GM23338 (cell line): Measurements from ENCODE around the gene UVRAG. TPM values are rescaled to one million over a fixed set of nuclear protein-coding genes. Genes with fewer than 3 reads are reported as not detected.

Source experiments
- ATAC-seq: fragments of 200-7000 bp; cut with Tn5 transposase; 3 replicates; pipeline ENCODE4 v1.9.1; 2020
- DNase-seq: peaks from one replicate; pipeline ENCODE4 v3.0.0-alpha.2; 2015; ENCODE audit warnings: low spot score
- H2AFZ ChIP-seq: fragments of 200-600 bp; sonication (generic); 2 replicates; pipeline ENCODE4 v1.8.0; 2016; ENCODE audit warnings: antibody characterized with exemption, mild to moderate bottlenecking, moderate library complexity
- H3F3A ChIP-seq: fragments of 200-600 bp; sonication (generic); replicated peaks from 2 replicates; pipeline ENCODE4 v1.8.0; 2017; ENCODE audit warnings: antibody characterized with exemption, mixed run types, low read depth
- H3K27ac ChIP-seq: fragments of 200-600 bp; sonication (generic); 2 replicates; pipeline ENCODE4 v1.6.1; 2016; ENCODE audit warnings: low read depth
- H3K27me3 ChIP-seq: fragments of 200-600 bp; sonication (generic); 2 replicates; pipeline ENCODE4 v1.8.0; 2016; ENCODE audit warnings: mild to moderate bottlenecking, mixed run types, moderate library complexity; ENCODE audit not compliant: insufficient read depth
- H3K36me3 ChIP-seq: fragments of 200-600 bp; sonication (generic); 2 replicates; pipeline ENCODE4 v1.8.0; 2016; ENCODE audit warnings: mild to moderate bottlenecking; ENCODE audit not compliant: insufficient read depth
- H3K4me1 ChIP-seq: fragments of 200-600 bp; sonication (generic); 2 replicates; pipeline ENCODE4 v1.8.0; 2016; ENCODE audit warnings: mild to moderate bottlenecking, moderate library complexity; ENCODE audit not compliant: insufficient read depth
- H3K4me2 ChIP-seq: fragments of 200-600 bp; sonication (generic); 2 replicates; pipeline ENCODE4 v1.7.1; 2017; ENCODE audit warnings: mixed run types
- H3K4me3 ChIP-seq: fragments of 200-600 bp; sonication (generic); 2 replicates; pipeline ENCODE4 v1.6.1; 2016; ENCODE audit warnings: mixed run types
- H3K79me2 ChIP-seq: fragments of 200-600 bp; sonication (generic); replicated peaks from 2 replicates; pipeline ENCODE4 v1.8.0; 2017; ENCODE audit warnings: mild to moderate bottlenecking; ENCODE audit not compliant: insufficient read depth
- H3K9me2 ChIP-seq: fragments of 200-600 bp; sonication (generic); 2 replicates; pipeline ENCODE4 v1.8.0; 2017; ENCODE audit not compliant: insufficient read depth
- H4K20me1 ChIP-seq: fragments of 200-600 bp; sonication (generic); replicated peaks from 2 replicates; pipeline ENCODE4 v1.8.0; 2017; ENCODE audit warnings: mild to moderate bottlenecking; ENCODE audit not compliant: insufficient read depth
- H3K27ac Mint-ChIP-seq: 2 replicates; pipeline ENCODE4 v1.8.0; 2020; ENCODE audit warnings: inconsistent platforms, mild to moderate bottlenecking, moderate library complexity, mixed read lengths
- H3K27me3 Mint-ChIP-seq: 3 replicates; pipeline ENCODE4 v1.8.0; 2022; ENCODE audit warnings: low read depth, mild to moderate bottlenecking, moderate library complexity, mixed read lengths, inconsistent platforms; ENCODE audit not compliant: insufficient read depth, poor library complexity
- H3K36me3 Mint-ChIP-seq: 3 replicates; pipeline ENCODE4 v1.8.0; 2021; ENCODE audit warnings: low read depth, mild to moderate bottlenecking, inconsistent platforms, moderate library complexity, mixed read lengths
- H3K4me1 Mint-ChIP-seq: 3 replicates; pipeline ENCODE4 v1.8.0; 2020; ENCODE audit warnings: mild to moderate bottlenecking, inconsistent platforms, mixed read lengths
- H3K4me3 Mint-ChIP-seq: 3 replicates; pipeline ENCODE4 v1.8.0; 2021; ENCODE audit warnings: moderate library complexity, mild to moderate bottlenecking, inconsistent platforms, mixed read lengths
- H3K9me3 Mint-ChIP-seq: 3 replicates; pipeline ENCODE4 v1.8.0; 2020; ENCODE audit warnings: moderate library complexity, mild to moderate bottlenecking, inconsistent platforms, mixed read lengths
- CREB1 ChIP-seq: fragments of 250-450 bp; sonication (Bioruptor Pico); IDR thresholded peaks from 2 replicates; pipeline ENCODE4 v1.5.0; 2020; ENCODE audit warnings: low read depth, mild to moderate bottlenecking, moderate library complexity
- EZH2 ChIP-seq: fragments of 200-600 bp; sonication (generic); IDR thresholded peaks from one replicate; pipeline ENCODE4 v1.8.0; 2017; ENCODE audit warnings: antibody characterized with exemption, mild to moderate bottlenecking, low read depth; ENCODE audit not compliant: unreplicated experiment
- EZH2phosphoT487 ChIP-seq: fragments of 200-600 bp; sonication (generic); IDR thresholded peaks from one replicate; pipeline ENCODE4 v1.8.1; 2018; ENCODE audit warnings: antibody characterized with exemption; ENCODE audit not compliant: unreplicated experiment
- JUNB ChIP-seq: IDR thresholded peaks from one replicate; pipeline ENCODE4 v1.6.1; 2016; ENCODE audit warnings: antibody characterized with exemption; ENCODE audit not compliant: unreplicated experiment
- NANOG ChIP-seq: IDR thresholded peaks from 2 replicates; pipeline ENCODE4 v1.6.1; 2016; ENCODE audit warnings: antibody characterized with exemption, borderline replicate concordance
- POLR2AphosphoS5 ChIP-seq: IDR thresholded peaks from 2 replicates; pipeline ENCODE4 v1.6.1; 2016; ENCODE audit warnings: antibody characterized with exemption, low read depth
- REST ChIP-seq: IDR thresholded peaks from one replicate; pipeline ENCODE4 v1.6.1; 2018; ENCODE audit warnings: antibody characterized with exemption; ENCODE audit not compliant: unreplicated experiment
- STAT1 ChIP-seq: IDR thresholded peaks from one replicate; pipeline ENCODE4 v1.6.1; 2016; ENCODE audit warnings: antibody characterized with exemption; ENCODE audit not compliant: unreplicated experiment
- ZNF114 ChIP-seq: fragments of 250-450 bp; sonication (Bioruptor Pico); IDR thresholded peaks from 2 replicates; pipeline ENCODE4 v1.5.0; 2020; ENCODE audit warnings: mild to moderate bottlenecking, moderate library complexity
- ZNF331 ChIP-seq: fragments of 250-450 bp; sonication (Bioruptor Pico); IDR thresholded peaks from 2 replicates; pipeline ENCODE4 v1.5.0; 2020; ENCODE audit warnings: low read depth, mild to moderate bottlenecking, moderate library complexity
- ZNF462 ChIP-seq: fragments of 250-450 bp; sonication (Bioruptor Pico); IDR thresholded peaks from 2 replicates; pipeline ENCODE4 v1.5.0; 2020; ENCODE audit warnings: mild to moderate bottlenecking, moderate library complexity
- polyA plus RNA-seq: library from polyadenylated mRNA; unstranded; fragments of >200 nt; fragmentation: Nextera tagmentation; extraction: Ambion mirVana; gene quantifications from 2 replicates; pipeline ENCODE4 v1.2.1, GENCODE V29; 2016
- total RNA-seq: library from RNA; depleted of rRNA; stranded (reverse); fragments of >200 nt; shearing (Covaris generic); gene quantifications from 2 replicates; pipeline ENCODE4 v1.2.3, GENCODE V29; 2014
- TF ChIP-seq, protein P1 (sequence below), 2 experiments: fragments of 200-600 bp in 1 of 2; sonication (generic) in 1 of 2; conservative IDR thresholded peaks; 2 replicates each; pipeline versions ENCODE4 v1.5.1 to v1.6.1; 2016 to 2017; ENCODE audit warnings: antibody characterized with exemption in 2 of 2, low read depth in 2 of 2, mild to moderate bottlenecking in 2 of 2, moderate library complexity in 1 of 2
- TF ChIP-seq, protein P2 (sequence below): IDR thresholded peaks from 2 replicates; pipeline ENCODE4 v1.6.1; 2016; ENCODE audit warnings: antibody characterized with exemption

Gene UVRAG
- total and polyA plus RNA-seq, 2 experiments from 2014 or later: 15.3 to 17.4 TPM

DNA sequence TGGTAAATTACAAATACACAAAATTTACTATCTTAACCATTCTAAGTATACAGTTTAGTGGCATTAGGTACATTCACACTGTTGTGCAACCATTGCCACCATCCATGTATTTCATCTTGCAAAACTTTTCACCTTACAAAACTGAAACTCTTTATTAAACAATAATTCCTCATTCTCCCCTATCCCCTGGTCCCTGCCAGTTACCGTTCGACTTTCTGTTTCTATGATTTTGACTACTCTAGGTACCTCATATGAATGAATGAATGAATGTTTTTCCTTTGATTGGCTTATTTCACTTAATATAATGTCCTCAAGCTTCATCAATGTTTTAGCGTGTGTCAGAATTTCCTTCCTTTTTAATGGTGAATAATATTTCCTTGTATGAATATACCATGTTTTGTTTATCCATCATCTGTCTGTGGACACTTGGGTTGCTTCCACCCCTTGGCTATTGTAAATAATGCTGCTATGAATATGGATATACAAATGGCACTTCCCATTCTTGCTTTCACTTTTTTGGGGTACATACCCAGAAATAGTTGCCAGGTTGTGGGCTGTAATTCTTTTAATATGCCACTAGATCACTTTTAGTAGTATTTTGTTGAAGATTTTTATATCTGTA, 93.0 kb downstream of the UVRAG start:
- Mint-ChIP-seq H3K4me1 (no peaks in the 10 kb centered on the region), H3K36me3 (no peaks in the 10 kb centered on the region), H3K27ac (no peak overlapping the region), H3K27me3 (no peaks in the 10 kb centered on the region), H3K9me3 (no peaks in the 10 kb centered on the region), H3K4me3 (no peak overlapping the region)
- Histone ChIP-seq H3K4me3 (no peak overlapping the region), H3K79me2 (no peaks in the 10 kb centered on the region), H3K9me2 (no peaks in the 10 kb centered on the region), H3K36me3 (no peaks in the 10 kb centered on the region), H3K27ac (no peak overlapping the region), H3K4me2 (no peak overlapping the region), H3F3A (no peaks in the 10 kb centered on the region), H3K4me1 (no peaks in the 10 kb centered on the region), H3K27me3 (no peaks in the 10 kb centered on the region), H4K20me1 (no peaks in the 10 kb centered on the region), H2AFZ (no peak overlapping the region)
- TF ChIP-seq JUNB: no peak
- TF ChIP-seq, protein P1, sequence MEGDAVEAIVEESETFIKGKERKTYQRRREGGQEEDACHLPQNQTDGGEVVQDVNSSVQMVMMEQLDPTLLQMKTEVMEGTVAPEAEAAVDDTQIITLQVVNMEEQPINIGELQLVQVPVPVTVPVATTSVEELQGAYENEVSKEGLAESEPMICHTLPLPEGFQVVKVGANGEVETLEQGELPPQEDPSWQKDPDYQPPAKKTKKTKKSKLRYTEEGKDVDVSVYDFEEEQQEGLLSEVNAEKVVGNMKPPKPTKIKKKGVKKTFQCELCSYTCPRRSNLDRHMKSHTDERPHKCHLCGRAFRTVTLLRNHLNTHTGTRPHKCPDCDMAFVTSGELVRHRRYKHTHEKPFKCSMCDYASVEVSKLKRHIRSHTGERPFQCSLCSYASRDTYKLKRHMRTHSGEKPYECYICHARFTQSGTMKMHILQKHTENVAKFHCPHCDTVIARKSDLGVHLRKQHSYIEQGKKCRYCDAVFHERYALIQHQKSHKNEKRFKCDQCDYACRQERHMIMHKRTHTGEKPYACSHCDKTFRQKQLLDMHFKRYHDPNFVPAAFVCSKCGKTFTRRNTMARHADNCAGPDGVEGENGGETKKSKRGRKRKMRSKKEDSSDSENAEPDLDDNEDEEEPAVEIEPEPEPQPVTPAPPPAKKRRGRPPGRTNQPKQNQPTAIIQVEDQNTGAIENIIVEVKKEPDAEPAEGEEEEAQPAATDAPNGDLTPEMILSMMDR (conservative IDR thresholded peaks at IDR 0.05; ENCODE audit: low read depth in 2 of 2): no peak
- no peak for TF ChIP-seq ZNF462 (CRISPR knock-in tag)
- TF ChIP-seq REST: no peak
- TF ChIP-seq STAT1: no peak
- no peak for TF ChIP-seq NANOG
- no peak for TF ChIP-seq EZH2phosphoT487
- TF ChIP-seq POLR2AphosphoS5: no peak
- TF ChIP-seq, protein P2, sequence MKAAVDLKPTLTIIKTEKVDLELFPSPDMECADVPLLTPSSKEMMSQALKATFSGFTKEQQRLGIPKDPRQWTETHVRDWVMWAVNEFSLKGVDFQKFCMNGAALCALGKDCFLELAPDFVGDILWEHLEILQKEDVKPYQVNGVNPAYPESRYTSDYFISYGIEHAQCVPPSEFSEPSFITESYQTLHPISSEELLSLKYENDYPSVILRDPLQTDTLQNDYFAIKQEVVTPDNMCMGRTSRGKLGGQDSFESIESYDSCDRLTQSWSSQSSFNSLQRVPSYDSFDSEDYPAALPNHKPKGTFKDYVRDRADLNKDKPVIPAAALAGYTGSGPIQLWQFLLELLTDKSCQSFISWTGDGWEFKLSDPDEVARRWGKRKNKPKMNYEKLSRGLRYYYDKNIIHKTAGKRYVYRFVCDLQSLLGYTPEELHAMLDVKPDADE: no peak
- TF ChIP-seq EZH2: no peak
- TF ChIP-seq ZNF114 (CRISPR knock-in tag): no peak
- no peak for TF ChIP-seq CREB1 (CRISPR knock-in tag)
- TF ChIP-seq ZNF331: no peak
- DNase-seq: no peak
- ATAC-seq: no peak
